HCT116 (cell line): Measurements from ENCODE around the gene AHI1. TPM values are rescaled to one million over a fixed set of nuclear protein-coding genes. Genes with fewer than 3 reads are reported as not detected.

Experiments used
- ATAC-seq: fragments of 200-7000 bp; cut with Tn5 transposase; 2 replicates; pipeline ENCODE4 v1.9.1; 2020; ENCODE audit warnings: mild to moderate bottlenecking, moderate library complexity
- BruUV-seq: library from RNA; stranded (reverse); fragments of 400-500 nt; replicated peaks from 2 replicates; lab custom pipeline; 2021; lab: Mats Ljungman, UMichigan
- CTCF ChIA-PET: fragments of 300-600 bp; sonication (Branson Sonifier 250); formaldehyde crosslinking; loops from one replicate; lab custom pipeline; 2021; ENCODE audit warnings: antibody characterized with exemption; lab: Charles Lee
- POLR2A ChIA-PET: fragments of 300-600, 350-600 bp; sonication (Branson Sonifier 250); formaldehyde crosslinking; loops from one replicate; lab custom pipeline; 2021; ENCODE audit warnings: antibody characterized with exemption; lab: Charles Lee
- RAD21 ChIA-PET, 2 experiments: fragments of 300-600 bp; sonication (Branson Sonifier 250); formaldehyde crosslinking; loops; one replicate each; lab custom pipeline; 2023; ENCODE audit warnings: low total read pairs in 2 of 2; ENCODE audit not compliant: uncharacterized antibody in 2 of 2, unreplicated experiment in 2 of 2, low non-redundant PET in 1 of 2; lab: Charles Lee
- DNase-seq: peaks from one replicate; pipeline ENCODE4 v3.0.0-alpha.2; 2010; ENCODE audit warnings: low read depth, low spot score
- H2AFZ ChIP-seq: fragments of 200-600 bp; shearing (Covaris generic), sonication (generic); 2 replicates; pipeline ENCODE4 v1.6.1; 2017; ENCODE audit warnings: low read depth, mixed run types, mixed read lengths, antibody characterized with exemption, low read length; ENCODE audit not compliant: poor library complexity, severe bottlenecking
- H3K27ac ChIP-seq: 2 replicates; pipeline ENCODE4 v1.5.1; 2012; ENCODE audit warnings: low read depth, low read length
- H3K27me3 ChIP-seq: fragments of 200-600 bp; sonication (generic); 2 replicates; pipeline ENCODE4 v1.6.1; 2016; ENCODE audit warnings: mixed run types, low read length, mixed read lengths; ENCODE audit not compliant: insufficient read depth
- H3K36me3 ChIP-seq, 2 experiments: fragments of 200-500 bp in 1 of 2; fragments of 200-600 bp in 1 of 2; sonication (Bioruptor generic) in 1 of 2; sonication (generic) in 1 of 2; 2 replicates each; pipeline versions ENCODE4 v1.5.1 to v1.6.1; 2014 to 2016; ENCODE audit warnings: low read length in 2 of 2, inconsistent platforms in 1 of 2, mixed read lengths in 1 of 2, mixed run types in 1 of 2; ENCODE audit not compliant: insufficient read depth in 2 of 2, control insufficient read depth in 1 of 2
- H3K4me1 ChIP-seq, 2 experiments: fragments of 200-600 bp in 1 of 2; sonication (generic) in 1 of 2; 2 replicates each; pipeline versions ENCODE4 v1.5.1 to v1.6.1; 2012 to 2017; ENCODE audit warnings: low read length in 2 of 2, inconsistent platforms in 1 of 2, mild to moderate bottlenecking in 1 of 2, mixed read lengths in 1 of 2, mixed run types in 1 of 2, moderate library complexity in 1 of 2; ENCODE audit not compliant: insufficient read depth in 2 of 2, control insufficient read depth in 1 of 2
- H3K4me2 ChIP-seq: fragments of 200-600 bp; sonication (generic); 2 replicates; pipeline ENCODE4 v1.6.1; 2017; ENCODE audit warnings: mixed run types, low read length, mixed read lengths
- H3K4me3 ChIP-seq, 2 experiments: fragments of 200-600 bp in 1 of 2; sonication (generic) in 1 of 2; replicated peaks in 1 of 2; 2 replicates each; pipeline ENCODE4 v1.5.1; 2011 to 2016; ENCODE audit warnings: low read length in 2 of 2, control low read depth in 1 of 2, low read depth in 1 of 2, mild to moderate bottlenecking in 1 of 2, mixed read lengths in 1 of 2, mixed run types in 1 of 2
- H3K79me2 ChIP-seq: fragments of 200-600 bp; sonication (generic); 2 replicates; pipeline ENCODE4 v1.6.1; 2017; ENCODE audit warnings: mild to moderate bottlenecking, mixed run types, low read length, moderate library complexity, mixed read lengths; ENCODE audit not compliant: insufficient read depth
- H3K9ac ChIP-seq: fragments of 200-600 bp; sonication (generic); 2 replicates; pipeline ENCODE4 v1.6.1; 2016; ENCODE audit warnings: low read length, mixed read lengths
- H3K9me2 ChIP-seq: fragments of 200-600 bp; sonication (generic), shearing (Covaris generic); 2 replicates; pipeline ENCODE4 v1.6.1; 2017; ENCODE audit warnings: mixed run types, mild to moderate bottlenecking, moderate library complexity; ENCODE audit not compliant: insufficient read depth
- H3K9me3 ChIP-seq, 2 experiments: fragments of 200-500 bp in 1 of 2; fragments of 200-600 bp in 1 of 2; sonication (Bioruptor generic) in 1 of 2; sonication (generic) in 1 of 2; 2 replicates each; pipeline ENCODE4 v1.6.1; 2014 to 2017; ENCODE audit warnings: low read length in 2 of 2, mixed read lengths in 2 of 2, inconsistent platforms in 1 of 2, low read depth in 1 of 2, mild to moderate bottlenecking in 1 of 2, mixed run types in 1 of 2, moderate library complexity in 1 of 2; ENCODE audit not compliant: control insufficient read depth in 1 of 2, insufficient read depth in 1 of 2
- H4K20me1 ChIP-seq: fragments of 200-600 bp; sonication (generic), shearing (Covaris generic); 2 replicates; pipeline ENCODE4 v1.6.1; 2017; ENCODE audit warnings: mixed run types, mild to moderate bottlenecking, moderate library complexity; ENCODE audit not compliant: insufficient read depth
- CBX3 ChIP-seq: IDR thresholded peaks from 2 replicates; pipeline ENCODE4 v1.6.1; 2012; ENCODE audit warnings: low read depth
- CEBPB ChIP-seq: IDR thresholded peaks from 2 replicates; pipeline ENCODE4 v1.6.1; 2012; ENCODE audit warnings: low read depth
- EZH2 ChIP-seq: fragments of 200-600 bp; sonication (generic); IDR thresholded peaks from 2 replicates; pipeline ENCODE4 v1.6.1; 2017; ENCODE audit warnings: antibody characterized with exemption, mixed run types
- FOSL1 ChIP-seq: IDR thresholded peaks from 2 replicates; pipeline ENCODE4 v1.6.1; 2012; ENCODE audit warnings: low read depth
- JUND ChIP-seq: IDR thresholded peaks from 2 replicates; pipeline ENCODE4 v1.6.1; 2012
- MAX ChIP-seq: IDR thresholded peaks from 2 replicates; pipeline ENCODE4 v1.6.1; 2012
- POLR2A ChIP-seq: IDR thresholded peaks from 2 replicates; pipeline ENCODE4 v1.7.0; 2011; ENCODE audit warnings: borderline replicate concordance; ENCODE audit not compliant: insufficient read depth, insufficient read length; ENCODE audit errors: extremely low read depth
- REST ChIP-seq: IDR thresholded peaks from 2 replicates; pipeline ENCODE4 v1.6.1; 2012; ENCODE audit warnings: low read depth
- SP1 ChIP-seq: IDR thresholded peaks from 2 replicates; pipeline ENCODE4 v1.6.1; 2012; ENCODE audit warnings: low read depth
- SRF ChIP-seq: IDR thresholded peaks from 2 replicates; pipeline ENCODE4 v1.6.1; 2012; ENCODE audit warnings: low read depth
- ZFX ChIP-seq: fragments of 450-650 bp; IDR thresholded peaks from 2 replicates; pipeline ENCODE4 v1.6.1; 2017
- ZNF274 ChIP-seq: fragments of 200-500 bp; sonication (Bioruptor generic); IDR thresholded peaks from 2 replicates; pipeline ENCODE4 v1.6.1; 2014; ENCODE audit warnings: mild to moderate bottlenecking, low read depth, low read length, inconsistent platforms
- intact Hi-C: fragments of 100-400 bp; cut with micrococcal nuclease; formaldehyde crosslinking; loops from 2 replicates; pipeline ENCODE4 v1.10.0; 2022
- total RNA-seq: library from RNA; stranded (reverse); gene quantifications from one replicate; pipeline ENCODE4 v1.2.1, GENCODE V29; 2021; ENCODE audit not compliant: unreplicated experiment

The AHI1 gene
- total RNA-seq, 1 experiment from 2014 or later = 29.6 TPM

- H3K4me2 ChIP-seq = no peak overlapping the region
- H3K9me2 ChIP-seq = no peaks in the 10 kb centered on the region
- ChIA-PET CTCF (no interaction called here), POLR2A (no interaction called here), RAD21 (no interaction called here)
- H3K9me3 ChIP-seq = no peaks in the 10 kb centered on the region
- no peaks in the 10 kb centered on the region for H3K4me1 ChIP-seq
- no TSS peak for BruUV-seq
- ATAC-seq (no peak), DNase-seq (no peak)
- TF ChIP-seq FOSL1 (no peak), EZH2 (no peak), REST (no peak), MAX (no peak), ZNF274 (no peak)
- H3K27ac ChIP-seq = no peak overlapping the region
- H3K79me2 ChIP-seq = no peaks in the 10 kb centered on the region
- H3K27me3 ChIP-seq = no peaks in the 10 kb centered on the region
- H3K4me3 ChIP-seq = no peak overlapping the region
- H3K9ac ChIP-seq = no peak overlapping the region
- H4K20me1 ChIP-seq = no peaks in the 10 kb centered on the region
- intact Hi-C loops = no loop called here
- no peaks in the 10 kb centered on the region for H3K36me3 ChIP-seq
- H2AFZ ChIP-seq = no peak overlapping the region
These were observed 228.1 kb downstream of the AHI1 start for GRCh38 chr6:135269481-135269891.

- no peak for ATAC-seq
- Histone ChIP-seq H3K9me2 (no peaks in the 10 kb centered on the region), H3K4me2 (no peak overlapping the region), H4K20me1 (no peaks in the 10 kb centered on the region), H2AFZ (no peak overlapping the region), H3K9ac (no peak overlapping the region), H3K4me3 (no peak overlapping the region), H3K79me2 (no peaks in the 10 kb centered on the region), H3K27me3 (no peaks in the 10 kb centered on the region), H3K36me3 (no peaks in the 10 kb centered on the region), H3K9me3 (no peaks in the 10 kb centered on the region), H3K27ac (no peak overlapping the region), H3K4me1 (no peaks in the 10 kb centered on the region)
- no peak for DNase-seq
- TF ChIP-seq SP1 (no peak), SRF (no peak), POLR2A (no peak), CBX3 (no peak), JUND (no peak), ZFX (no peak), CEBPB (no peak), EZH2 (no peak)
- CTCF ChIA-PET = no interaction called here
- RAD21 ChIA-PET = no interaction called here
- intact Hi-C loops = no loop called here
- POLR2A ChIA-PET = no interaction called here
- no TSS peak for BruUV-seq
These were observed 228.8 kb downstream of the AHI1 start for GRCh38 chr6:135268740-135269139.
